Neural progenitor cell (in vitro differentiated cells): ENCODE measurements around the gene PDHX. TPM values are rescaled to one million over a fixed set of nuclear protein-coding genes. Genes with fewer than 3 reads are reported as not detected.

ENCODE experiments used
- DNase-seq: peaks from one replicate; pipeline ENCODE4 v3.0.0-alpha.2; 2016; ENCODE audit warnings: low spot score
- H2AFZ ChIP-seq: fragments of 200-600 bp; sonication (generic); replicated peaks from 2 replicates; pipeline ENCODE4 v1.6.1; 2016; ENCODE audit warnings: antibody characterized with exemption
- H3F3A ChIP-seq: fragments of 200-600 bp; sonication (generic); 2 replicates; pipeline ENCODE4 v1.6.1; 2016; ENCODE audit warnings: antibody characterized with exemption, low read depth
- H3K27ac ChIP-seq: fragments of 200-600 bp; sonication (generic); 2 replicates; pipeline ENCODE4 v1.5.1; 2016; ENCODE audit warnings: mild to moderate bottlenecking
- H3K27me3 ChIP-seq: fragments of 200-600 bp; sonication (generic); 2 replicates; pipeline ENCODE4 v1.6.1; 2016; ENCODE audit warnings: mild to moderate bottlenecking, moderate library complexity
- H3K36me3 ChIP-seq: fragments of 200-600 bp; sonication (generic); 2 replicates; pipeline ENCODE4 v1.5.1; 2016
- H3K4me1 ChIP-seq: fragments of 200-600 bp; sonication (generic); 2 replicates; pipeline ENCODE4 v1.6.1; 2016; ENCODE audit warnings: mixed run types
- H3K4me2 ChIP-seq: fragments of 200-600 bp; sonication (generic); 2 replicates; pipeline ENCODE4 v1.6.1; 2016
- H3K4me3 ChIP-seq: fragments of 200-600 bp; sonication (generic); 2 replicates; pipeline ENCODE4 v1.5.1; 2016
- H3K79me2 ChIP-seq: fragments of 200-600 bp; sonication (generic); 2 replicates; pipeline ENCODE4 v1.6.1; 2016; ENCODE audit warnings: low read depth
- H3K9ac ChIP-seq: fragments of 200-600 bp; sonication (generic); 2 replicates; pipeline ENCODE4 v1.6.1; 2016
- H3K9me3 ChIP-seq: fragments of 200-600 bp; sonication (generic); 2 replicates; pipeline ENCODE4 v1.5.1; 2016; ENCODE audit warnings: low read depth
- H4K20me1 ChIP-seq: fragments of 200-600 bp; sonication (generic); 2 replicates; pipeline ENCODE4 v1.6.1; 2016; ENCODE audit warnings: low read depth
- H3K27ac Mint-ChIP-seq: 3 replicates; pipeline ENCODE4 v1.8.0; 2021; ENCODE audit warnings: mixed read lengths
- H3K27me3 Mint-ChIP-seq: 2 replicates; pipeline ENCODE4 v1.8.0; 2022; ENCODE audit warnings: low read depth, mild to moderate bottlenecking, inconsistent platforms, moderate library complexity, mixed read lengths; ENCODE audit not compliant: insufficient read depth
- H3K36me3 Mint-ChIP-seq: 3 replicates; pipeline ENCODE4 v1.8.0; 2021; ENCODE audit warnings: mixed read lengths
- H3K4me1 Mint-ChIP-seq: 3 replicates; pipeline ENCODE4 v1.8.0; 2021; ENCODE audit warnings: mixed read lengths
- H3K4me3 Mint-ChIP-seq: 3 replicates; pipeline ENCODE4 v1.8.0; 2021; ENCODE audit warnings: mild to moderate bottlenecking, moderate library complexity, mixed read lengths
- H3K9me3 Mint-ChIP-seq: 3 replicates; pipeline ENCODE4 v1.8.0; 2020; ENCODE audit warnings: mixed read lengths
- EZH2 ChIP-seq: fragments of 200-600 bp; sonication (generic); IDR thresholded peaks from 2 replicates; pipeline ENCODE4 v1.6.1; 2017; ENCODE audit warnings: antibody characterized with exemption, mild to moderate bottlenecking, moderate library complexity
- EZH2phosphoT487 ChIP-seq: fragments of 200-600 bp; sonication (generic); IDR thresholded peaks from 2 replicates; pipeline ENCODE4 v1.6.1; 2017; ENCODE audit warnings: antibody characterized with exemption
- total RNA-seq: library from RNA; depleted of rRNA; stranded (reverse); fragments of >200 nt; gene quantifications from 2 replicates; pipeline ENCODE4 v1.2.3, GENCODE V29; 2015; ENCODE audit warnings: low replicate concordance
- TF ChIP-seq, protein P1 (sequence below): fragments of 200-600 bp; sonication (generic); IDR thresholded peaks from 2 replicates; pipeline ENCODE4 v1.5.1; 2017; ENCODE audit warnings: antibody characterized with exemption, mild to moderate bottlenecking

PDHX gene
- total RNA-seq, 1 donor from 2014 or later: 38.4 TPM

DNA sequence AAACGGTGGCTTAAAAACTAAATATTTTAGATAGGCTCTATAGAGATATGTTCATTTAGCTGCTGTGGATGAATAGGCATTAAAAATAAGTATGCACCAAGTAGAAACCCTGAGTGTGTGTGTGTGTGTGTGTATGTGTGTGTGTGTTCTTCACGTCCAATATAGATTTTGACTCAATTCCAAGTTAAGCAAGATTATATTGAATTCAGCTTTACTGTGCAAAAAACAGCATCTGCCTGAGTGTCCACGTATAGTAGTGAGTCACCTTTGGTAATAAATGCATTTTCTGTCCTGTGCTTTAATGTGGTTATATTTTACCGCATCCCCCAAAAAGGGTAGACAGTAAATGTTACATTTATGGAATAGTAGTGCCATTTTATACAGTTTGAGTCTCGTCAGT is 71.2 kb downstream of the PDHX start:
- H3K9ac ChIP-seq: no peak overlapping the region
- H3K4me1 ChIP-seq: no peaks in the 10 kb centered on the region
- peaks cover 25% of the 10 kb centered on the region for H3K36me3 Mint-ChIP-seq
- H3K4me2 ChIP-seq: no peak overlapping the region
- H4K20me1 ChIP-seq: no peaks in the 10 kb centered on the region
- no peaks in the 10 kb centered on the region for H3K79me2 ChIP-seq
- H3F3A ChIP-seq: no peaks in the 10 kb centered on the region
- H3K36me3 ChIP-seq: peaks cover 6% of the 10 kb centered on the region
- no peaks in the 10 kb centered on the region for H3K9me3 Mint-ChIP-seq
- H3K27me3 Mint-ChIP-seq: no peaks in the 10 kb centered on the region
- no peaks in the 10 kb centered on the region for H3K27me3 ChIP-seq
- H3K27ac Mint-ChIP-seq: no peak overlapping the region
- H3K4me3 Mint-ChIP-seq: no peak overlapping the region
- H3K4me3 ChIP-seq: no peak overlapping the region
- no peak overlapping the region for H3K27ac ChIP-seq
- TF ChIP-seq, protein P1, sequence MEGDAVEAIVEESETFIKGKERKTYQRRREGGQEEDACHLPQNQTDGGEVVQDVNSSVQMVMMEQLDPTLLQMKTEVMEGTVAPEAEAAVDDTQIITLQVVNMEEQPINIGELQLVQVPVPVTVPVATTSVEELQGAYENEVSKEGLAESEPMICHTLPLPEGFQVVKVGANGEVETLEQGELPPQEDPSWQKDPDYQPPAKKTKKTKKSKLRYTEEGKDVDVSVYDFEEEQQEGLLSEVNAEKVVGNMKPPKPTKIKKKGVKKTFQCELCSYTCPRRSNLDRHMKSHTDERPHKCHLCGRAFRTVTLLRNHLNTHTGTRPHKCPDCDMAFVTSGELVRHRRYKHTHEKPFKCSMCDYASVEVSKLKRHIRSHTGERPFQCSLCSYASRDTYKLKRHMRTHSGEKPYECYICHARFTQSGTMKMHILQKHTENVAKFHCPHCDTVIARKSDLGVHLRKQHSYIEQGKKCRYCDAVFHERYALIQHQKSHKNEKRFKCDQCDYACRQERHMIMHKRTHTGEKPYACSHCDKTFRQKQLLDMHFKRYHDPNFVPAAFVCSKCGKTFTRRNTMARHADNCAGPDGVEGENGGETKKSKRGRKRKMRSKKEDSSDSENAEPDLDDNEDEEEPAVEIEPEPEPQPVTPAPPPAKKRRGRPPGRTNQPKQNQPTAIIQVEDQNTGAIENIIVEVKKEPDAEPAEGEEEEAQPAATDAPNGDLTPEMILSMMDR: no peak
- TF ChIP-seq EZH2: no peak
- TF ChIP-seq EZH2phosphoT487: no peak
- H3K9me3 ChIP-seq: no peaks in the 10 kb centered on the region
- no peak for DNase-seq
- H2AFZ ChIP-seq: no peak overlapping the region
- H3K4me1 Mint-ChIP-seq: no peaks in the 10 kb centered on the region

DNA sequence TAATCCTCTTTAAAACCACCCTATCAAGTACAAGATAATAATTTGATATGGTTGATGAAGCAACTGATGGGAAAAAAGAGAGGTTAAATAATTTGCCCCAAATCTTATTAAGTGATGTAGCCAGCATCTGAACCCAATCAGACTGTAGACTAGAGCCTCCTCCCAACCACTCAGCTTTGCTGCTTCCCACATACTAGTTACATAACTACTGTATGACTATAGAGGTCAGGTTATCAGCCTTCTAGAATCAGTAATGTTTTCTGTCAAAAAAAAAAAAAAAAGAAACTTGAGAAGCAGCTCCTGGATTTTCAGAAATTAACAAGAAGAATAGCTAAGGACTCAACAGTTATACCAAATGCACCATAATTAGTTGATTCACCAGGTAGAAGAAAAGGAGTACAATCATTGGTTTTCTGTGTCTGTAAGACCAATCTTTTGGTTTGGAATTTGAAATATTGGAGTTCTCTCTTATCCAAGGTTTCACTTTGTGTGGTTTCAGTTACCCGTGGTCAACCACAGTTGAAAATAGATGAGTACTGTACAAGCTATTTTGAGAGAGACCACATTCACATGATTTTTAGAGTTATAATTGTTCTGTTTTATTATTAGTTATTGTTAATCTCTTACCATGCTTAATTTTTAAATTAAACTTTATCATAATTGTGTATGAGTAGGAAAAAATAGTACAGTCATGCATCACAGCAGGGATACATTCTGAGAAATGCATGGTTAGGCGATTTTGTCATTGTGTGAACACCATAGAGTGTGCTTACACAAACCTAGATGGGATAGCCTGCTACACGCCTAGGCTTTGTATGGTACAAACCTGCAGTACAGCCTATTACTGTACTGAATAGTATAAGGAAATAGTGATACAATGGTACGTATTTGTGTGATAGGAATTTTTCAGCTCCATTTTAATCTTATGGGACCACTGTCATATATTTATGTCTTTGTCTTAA is 72.2 kb downstream of the PDHX start:
- Histone ChIP-seq H3K4me3 (no peak overlapping the region), H3K27ac (no peak overlapping the region), H3K9ac (no peak overlapping the region), H3K36me3 (peaks cover 6% of the 10 kb centered on the region), H3K4me1 (no peaks in the 10 kb centered on the region), H4K20me1 (no peaks in the 10 kb centered on the region), H3F3A (no peaks in the 10 kb centered on the region), H3K79me2 (no peaks in the 10 kb centered on the region), H3K4me2 (no peak overlapping the region), H3K27me3 (no peaks in the 10 kb centered on the region), H3K9me3 (no peaks in the 10 kb centered on the region), H2AFZ (no peak overlapping the region)
- DNase-seq: no peak
- H3K4me1 Mint-ChIP-seq: no peaks in the 10 kb centered on the region
- no peaks in the 10 kb centered on the region for H3K9me3 Mint-ChIP-seq
- no peak overlapping the region for H3K27ac Mint-ChIP-seq
- no peak overlapping the region for H3K4me3 Mint-ChIP-seq
- peaks cover 19% of the 10 kb centered on the region for H3K36me3 Mint-ChIP-seq
- no peaks in the 10 kb centered on the region for H3K27me3 Mint-ChIP-seq
- TF ChIP-seq EZH2 (no peak), EZH2phosphoT487 (no peak)
- TF ChIP-seq, protein P1: no peak

DNA sequence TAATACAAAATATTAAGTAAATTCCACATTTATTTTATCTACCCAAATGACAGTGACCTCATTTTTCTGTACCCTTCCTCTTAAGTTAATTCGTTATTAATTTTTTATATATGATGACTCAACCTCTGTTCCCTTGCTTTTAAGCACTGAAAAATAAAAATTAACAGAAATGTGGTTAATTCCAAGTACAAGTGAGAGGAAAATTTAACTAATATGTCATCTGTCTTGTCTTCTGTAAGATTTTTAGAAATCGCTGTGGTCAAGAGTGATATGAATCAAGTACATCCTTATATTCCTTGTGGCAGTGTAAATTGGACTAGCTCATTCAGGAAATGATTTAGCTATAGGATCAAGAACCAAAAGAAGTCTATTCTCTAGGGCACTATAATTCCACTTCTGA is 74.5 kb downstream of the PDHX start:
- Mint-ChIP-seq H3K27me3 (no peaks in the 10 kb centered on the region), H3K36me3 (peaks cover 2% of the 10 kb centered on the region), H3K4me1 (no peaks in the 10 kb centered on the region), H3K27ac (no peak overlapping the region), H3K9me3 (no peaks in the 10 kb centered on the region), H3K4me3 (no peak overlapping the region)
- Histone ChIP-seq H3K27ac (no peak overlapping the region), H3K4me2 (no peak overlapping the region), H2AFZ (no peak overlapping the region), H3K79me2 (no peaks in the 10 kb centered on the region), H3K4me1 (no peaks in the 10 kb centered on the region), H3F3A (no peaks in the 10 kb centered on the region), H3K36me3 (no peaks in the 10 kb centered on the region), H4K20me1 (no peaks in the 10 kb centered on the region), H3K4me3 (no peak overlapping the region), H3K9ac (no peak overlapping the region), H3K27me3 (no peaks in the 10 kb centered on the region), H3K9me3 (no peaks in the 10 kb centered on the region)
- TF ChIP-seq, protein P1: no peak
- TF ChIP-seq EZH2 (no peak), EZH2phosphoT487 (no peak)
- no peak for DNase-seq
